Measurements from ENCODE around the gene C22orf39.

DNA sequence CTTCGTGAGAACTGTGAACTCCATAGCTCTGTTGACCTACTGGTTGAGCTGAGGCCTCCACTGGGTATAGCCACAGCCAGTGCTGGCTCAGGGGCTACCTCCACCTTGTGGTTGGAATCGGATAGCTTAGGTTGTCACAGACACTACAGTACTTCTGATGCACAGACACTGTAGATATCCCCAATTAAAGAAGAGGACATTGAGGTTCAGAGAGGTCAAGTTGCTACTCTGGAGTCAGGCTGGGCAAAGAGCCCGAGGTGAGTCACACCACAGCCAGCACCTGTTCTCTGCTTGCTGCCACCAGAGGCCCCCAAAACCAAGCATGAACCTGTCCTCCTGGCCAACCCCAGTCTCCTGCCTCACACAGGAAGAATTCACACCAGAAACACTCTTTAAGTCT, 26.1 kb upstream of the C22orf39 start:
- TF ChIP-seq CTCF (IDR thresholded peaks at IDR 0.05) (no peak), POLR2A (IDR thresholded peaks at IDR 0.05) (no peak), EP300 (IDR thresholded peaks at IDR 0.05) (no peak), POLR2AphosphoS5 (IDR thresholded peaks at IDR 0.05) (no peak)
